Upper lobe of left lung (tissue), 6 donors: ENCODE results near the gene TSHZ2. TPM values are rescaled to one million over a fixed set of nuclear protein-coding genes. Genes with fewer than 3 reads are reported as not detected.
"Not testable (repeated sequence)": the region's sequence is repeated elsewhere in the genome, so short reads cannot be mapped to it uniquely, and the experiment has no call there.

Source experiments
- ATAC-seq, 2 donors: fragments of 200-7000 bp; cut with Tn5 transposase; one replicate each; pipeline ENCODE4 v1.9.1; 2022; ENCODE audit warnings: mild to moderate bottlenecking in 2 of 2, moderate library complexity in 2 of 2; ENCODE audit not compliant: low FRiP score in 2 of 2
- DNase-seq, 2 donors: peaks; one replicate each; pipeline ENCODE4 v3.0.0-alpha.2; 2019 to 2020
- H3K27ac ChIP-seq, 4 donors: fragments of 200-600 bp; sonication (generic); one replicate each; pipeline ENCODE4 v1.5.1; 2016 to 2019
- H3K27me3 ChIP-seq, 4 donors: fragments of 200-600 bp; sonication (generic); one replicate each; pipeline ENCODE4 v1.5.1; 2017 to 2019
- H3K36me3 ChIP-seq, 4 donors: fragments of 200-600 bp; sonication (generic); one replicate each; pipeline ENCODE4 v1.5.1; 2016 to 2019
- H3K4me1 ChIP-seq, 4 donors: fragments of 200-600 bp; sonication (generic); one replicate each; pipeline ENCODE4 v1.5.1; 2018 to 2019
- H3K4me3 ChIP-seq, 4 donors: fragments of 200-600 bp; sonication (generic); one replicate each; pipeline ENCODE4 v1.5.1; 2017 to 2019; ENCODE audit warnings: mild to moderate bottlenecking in 2 of 4, moderate library complexity in 1 of 4
- H3K9me3 ChIP-seq, 4 donors: fragments of 200-600 bp; sonication (generic); one replicate each; pipeline ENCODE4 v1.5.1; 2018 to 2019
- EP300 ChIP-seq, 4 donors: sonication (generic); formaldehyde crosslinking; IDR thresholded peaks; one replicate each; pipeline ENCODE4 v1.5.1; 2017; ENCODE audit warnings: antibody characterized with exemption in 4 of 4, control low read depth in 2 of 4
- POLR2A ChIP-seq, 4 donors: fragments of 450-650 bp; IDR thresholded peaks; one replicate each; pipeline ENCODE4 v1.5.1; 2016 to 2017; ENCODE audit warnings: antibody characterized with exemption in 4 of 4, mild to moderate bottlenecking in 2 of 4
- POLR2AphosphoS5 ChIP-seq, 2 donors: sonication (generic); formaldehyde crosslinking; IDR thresholded peaks; one replicate each; pipeline ENCODE4 v1.5.1; 2017; ENCODE audit warnings: antibody characterized with exemption in 2 of 2
- WGBS, 2 donors: methylation state at CpG; one replicate each; pipeline ENCODE4 v1.1.5; 2017 to 2018; 5-methylcytosine and 5-hydroxymethylcytosine counted together
- total RNA-seq, 6 donors: library from RNA; depleted of rRNA in 4 of 6; stranded (reverse); fragments of >200 nt in 4 of 6; gene quantifications; one replicate each; pipeline versions ENCODE4 v1.1.0 to v1.2.1, GENCODE V29; 2016 to 2021
- TF ChIP-seq, protein P1 (sequence below), 6 experiments: fragments of 450-650 bp in 4 of 6; fragments of 200-600 bp in 2 of 6; sonication (generic) in 2 of 6; IDR thresholded peaks; one replicate each; pipeline ENCODE4 v1.5.1; 2016 to 2019; ENCODE audit warnings: antibody characterized with exemption in 6 of 6
- donor health status: DM: no; HTN: no; CAD: no; lungs with moderate emphysema.
- donor health status: DM: no; HTN: yes; CAD: no; lungs with severe emphysema.

TSHZ2 gene
- total RNA-seq, 6 donors from 2014 or later, result 1.8 to 10.0 (median 3.2) TPM

DNA sequence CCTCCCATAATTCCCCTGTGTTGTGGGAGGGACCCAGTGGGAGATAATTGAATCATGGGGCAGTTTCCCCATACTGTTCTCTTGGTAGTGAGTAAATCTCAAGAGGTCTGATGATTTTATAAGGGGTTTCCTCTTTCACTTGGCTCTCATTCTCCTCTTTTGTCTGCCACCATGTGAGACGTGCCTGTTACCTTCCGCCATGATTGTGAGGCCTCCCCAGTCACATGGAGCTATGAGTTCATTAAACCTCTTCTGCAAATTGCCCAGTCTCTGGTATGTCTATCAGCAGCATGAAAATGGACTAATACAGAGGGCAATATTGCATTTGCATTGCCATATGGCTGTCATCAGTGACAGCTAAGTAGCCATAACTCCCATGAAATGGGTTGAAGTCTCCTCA, 558.3 kb downstream of the TSHZ2 start:
- no peaks in the 10 kb centered on the region for H3K4me1 ChIP-seq
- no peak overlapping the region for H3K4me3 ChIP-seq
- no peak for TF ChIP-seq POLR2AphosphoS5 (IDR thresholded peaks at IDR 0.05)
- no peak for TF ChIP-seq EP300 (IDR thresholded peaks at IDR 0.05)
- TF ChIP-seq, protein P1, sequence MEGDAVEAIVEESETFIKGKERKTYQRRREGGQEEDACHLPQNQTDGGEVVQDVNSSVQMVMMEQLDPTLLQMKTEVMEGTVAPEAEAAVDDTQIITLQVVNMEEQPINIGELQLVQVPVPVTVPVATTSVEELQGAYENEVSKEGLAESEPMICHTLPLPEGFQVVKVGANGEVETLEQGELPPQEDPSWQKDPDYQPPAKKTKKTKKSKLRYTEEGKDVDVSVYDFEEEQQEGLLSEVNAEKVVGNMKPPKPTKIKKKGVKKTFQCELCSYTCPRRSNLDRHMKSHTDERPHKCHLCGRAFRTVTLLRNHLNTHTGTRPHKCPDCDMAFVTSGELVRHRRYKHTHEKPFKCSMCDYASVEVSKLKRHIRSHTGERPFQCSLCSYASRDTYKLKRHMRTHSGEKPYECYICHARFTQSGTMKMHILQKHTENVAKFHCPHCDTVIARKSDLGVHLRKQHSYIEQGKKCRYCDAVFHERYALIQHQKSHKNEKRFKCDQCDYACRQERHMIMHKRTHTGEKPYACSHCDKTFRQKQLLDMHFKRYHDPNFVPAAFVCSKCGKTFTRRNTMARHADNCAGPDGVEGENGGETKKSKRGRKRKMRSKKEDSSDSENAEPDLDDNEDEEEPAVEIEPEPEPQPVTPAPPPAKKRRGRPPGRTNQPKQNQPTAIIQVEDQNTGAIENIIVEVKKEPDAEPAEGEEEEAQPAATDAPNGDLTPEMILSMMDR (IDR thresholded peaks at IDR 0.05), result no peak
- WGBS, 2 donors, result 67 to 74% methylated on average over 2 of the region's 2 CpGs
- ATAC-seq (no peak), DNase-seq (no peak)
- no peak overlapping the region for H3K27ac ChIP-seq
- H3K9me3 ChIP-seq, result no peaks in the 10 kb centered on the region
- H3K36me3 ChIP-seq, result no peaks in the 10 kb centered on the region
- H3K27me3 ChIP-seq, result no peaks in the 10 kb centered on the region

DNA sequence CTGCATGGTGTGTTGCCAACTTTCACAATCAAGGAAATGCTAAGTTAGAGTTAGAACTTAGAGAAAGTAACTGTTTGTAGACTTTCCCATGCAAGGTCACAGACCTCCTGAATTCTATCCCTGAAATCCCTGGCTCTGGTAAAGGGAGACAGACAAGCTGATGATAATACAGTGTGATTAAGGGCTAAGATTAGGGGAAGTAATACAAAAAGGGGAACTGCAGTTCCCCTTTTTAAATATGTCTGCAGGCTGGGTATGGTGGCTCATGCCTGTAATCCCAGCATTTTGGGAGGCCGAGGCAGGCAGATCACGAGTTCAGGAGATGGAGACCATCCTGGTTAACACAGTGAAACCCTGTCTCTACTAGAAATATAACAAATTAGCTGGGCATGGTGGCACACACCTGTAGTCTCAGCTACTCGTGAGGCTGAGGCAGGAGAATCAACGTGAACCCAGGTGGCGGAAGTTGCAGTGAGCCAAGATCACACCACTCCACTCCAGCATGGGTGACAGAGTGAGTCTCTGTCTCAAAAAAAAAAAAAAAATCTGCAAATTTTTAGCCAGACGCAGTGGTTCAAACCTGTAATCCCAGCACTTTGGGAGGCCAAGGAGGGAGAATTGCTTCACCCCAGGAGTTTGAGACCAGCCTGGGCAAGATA, 560.6 kb downstream of the TSHZ2 start:
- not testable (repeated sequence) for H3K27me3 ChIP-seq, H3K27ac ChIP-seq, H3K9me3 ChIP-seq, H3K4me1 ChIP-seq, DNase-seq, H3K4me3 ChIP-seq, H3K36me3 ChIP-seq
- ATAC-seq, result peak in 1 of 2 donors; percentile 55
- 86% methylated on average over 6 of the region's 6 CpGs for WGBS, 2 donors

DNA sequence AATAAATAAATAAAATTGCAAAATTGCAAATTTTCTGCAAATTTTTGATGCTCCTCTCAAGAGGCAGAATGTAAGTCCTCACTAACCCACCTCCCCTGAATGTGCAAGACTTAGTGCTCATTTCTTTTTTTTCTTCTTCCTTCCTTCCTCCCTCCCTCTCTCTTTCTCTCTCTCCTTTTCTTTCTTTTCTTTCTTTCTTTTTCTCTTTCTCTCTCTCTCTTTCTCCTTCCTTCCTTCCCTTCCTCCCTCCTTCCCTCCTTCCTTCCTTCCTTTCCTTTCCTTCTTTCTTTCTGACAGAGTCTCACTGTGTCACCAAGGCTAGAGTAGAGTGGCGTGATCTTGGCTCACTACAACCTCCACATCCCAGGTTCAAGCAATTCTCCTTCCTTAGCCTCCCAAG, 561.3 kb downstream of the TSHZ2 start:
- ATAC-seq (no peak), DNase-seq (no peak)
- Histone ChIP-seq H3K27ac (no peak overlapping the region), H3K27me3 (no peaks in the 10 kb centered on the region), H3K4me3 (no peak overlapping the region), H3K36me3 (no peaks in the 10 kb centered on the region), H3K9me3 (no peaks in the 10 kb centered on the region), H3K4me1 (no peaks in the 10 kb centered on the region)
- TF ChIP-seq POLR2AphosphoS5 (IDR thresholded peaks at IDR 0.05), result no peak
- no peak for TF ChIP-seq EP300 (IDR thresholded peaks at IDR 0.05)
- TF ChIP-seq POLR2A (IDR thresholded peaks at IDR 0.05), result no peak
- TF ChIP-seq, protein P1 (IDR thresholded peaks at IDR 0.05), result no peak
- 80 to 90% methylated on average over 1 of the region's 1 CpG for WGBS, 2 donors

- DNase-seq (no peak), ATAC-seq (no peak)
- TF ChIP-seq POLR2A (IDR thresholded peaks at IDR 0.05) (no peak), POLR2AphosphoS5 (IDR thresholded peaks at IDR 0.05) (no peak), EP300 (IDR thresholded peaks at IDR 0.05) (no peak)
- TF ChIP-seq, protein P1 (IDR thresholded peaks at IDR 0.05), result no peak
- no peaks in the 10 kb centered on the region for H3K4me1 ChIP-seq
- H3K36me3 ChIP-seq, result no peaks in the 10 kb centered on the region
- no peak overlapping the region for H3K4me3 ChIP-seq
- H3K9me3 ChIP-seq, result no peaks in the 10 kb centered on the region
- no peak overlapping the region for H3K27ac ChIP-seq
- no peaks in the 10 kb centered on the region for H3K27me3 ChIP-seq
- WGBS, 2 donors, result 79 to 81% methylated on average over 7 of the region's 7 CpGs
Observed at GRCh38 chr20:53534037-53534436, 561.9 kb downstream of the TSHZ2 start.

- H3K27me3 ChIP-seq, result no peaks in the 10 kb centered on the region
- H3K4me3 ChIP-seq, result no peak overlapping the region
- DNase-seq (no peak), ATAC-seq (no peak)
- 74 to 77% methylated on average over 4 of the region's 4 CpGs for WGBS, 2 donors
- no peak overlapping the region for H3K27ac ChIP-seq
- H3K9me3 ChIP-seq, result no peaks in the 10 kb centered on the region
- no peaks in the 10 kb centered on the region for H3K4me1 ChIP-seq
- no peak for TF ChIP-seq EP300 (IDR thresholded peaks at IDR 0.05)
- no peak for TF ChIP-seq POLR2A (IDR thresholded peaks at IDR 0.05)
- TF ChIP-seq POLR2AphosphoS5 (IDR thresholded peaks at IDR 0.05), result no peak
- TF ChIP-seq, protein P1 (IDR thresholded peaks at IDR 0.05), result no peak
- H3K36me3 ChIP-seq, result no peaks in the 10 kb centered on the region
Observed at GRCh38 chr20:53535878-53536277, 563.7 kb downstream of the TSHZ2 start.

- not testable (repeated sequence) for H3K4me1 ChIP-seq, H3K9me3 ChIP-seq, H3K4me3 ChIP-seq, DNase-seq, ATAC-seq, H3K36me3 ChIP-seq, H3K27me3 ChIP-seq, H3K27ac ChIP-seq
- WGBS, 2 donors, result 82 to 92% methylated on average over 3 of the region's 3 CpGs
Observed at GRCh38 chr20:53536382-53536781, 564.2 kb downstream of the TSHZ2 start.
